ENCODE measurements around the gene TNNT1.

DNA sequence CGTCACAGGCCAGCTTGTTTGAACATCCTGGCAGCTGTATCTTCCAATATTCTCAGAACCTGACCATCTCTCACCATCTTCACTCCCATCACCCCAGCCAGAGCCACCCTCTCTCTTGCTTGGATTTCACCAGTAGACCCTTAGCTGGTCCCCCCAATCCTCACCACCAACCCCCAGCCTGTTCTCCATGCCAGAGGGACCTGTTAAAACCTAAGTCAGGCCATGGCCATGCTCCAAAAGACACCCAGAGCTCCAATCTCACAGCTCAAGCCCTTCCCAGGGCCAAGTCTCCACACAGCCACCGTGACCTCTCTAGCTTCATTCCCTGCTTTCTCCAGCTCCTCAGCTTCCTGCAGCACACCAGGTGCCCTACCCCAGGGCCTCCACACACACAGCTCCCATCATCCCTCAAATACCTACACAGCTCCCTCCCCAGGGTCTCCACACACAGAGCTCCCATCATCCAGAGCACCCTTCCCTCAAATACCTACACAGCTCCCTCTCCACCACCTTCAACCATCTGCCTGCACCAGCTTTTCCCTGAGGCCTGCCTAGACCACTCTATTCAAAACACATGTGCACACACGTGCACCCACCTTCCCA is 59.6 kb downstream of the TNNT1 start:
- TF ChIP-seq SUZ12 (IDR thresholded peaks at IDR 0.05; ENCODE audit: extremely low read depth, insufficient read depth, insufficient read length): no peak
- no peak for TF ChIP-seq ZNF274 (IDR thresholded peaks at IDR 0.05; ENCODE audit: low read depth, low read length)

Data from NT2/D1 (cell line).